NCI-H1105 (cell line): ENCODE data around the gene ABCC8.

Source experiments
- DNase-seq: peaks from one replicate; lab custom pipeline; 2025; lab: John Stamatoyannopoulos, UW

Gene ABCC8

GRCh38 chr11:17403980-17404759 is 72.5 kb downstream of the ABCC8 start:
- no peak for DNase-seq

- no peak for DNase-seq
Measured at GRCh38 chr11:17402486-17402885, 74.2 kb downstream of the ABCC8 start.

GRCh38 chr11:17401841-17402240 is 74.8 kb downstream of the ABCC8 start:
- no peak for DNase-seq

DNA sequence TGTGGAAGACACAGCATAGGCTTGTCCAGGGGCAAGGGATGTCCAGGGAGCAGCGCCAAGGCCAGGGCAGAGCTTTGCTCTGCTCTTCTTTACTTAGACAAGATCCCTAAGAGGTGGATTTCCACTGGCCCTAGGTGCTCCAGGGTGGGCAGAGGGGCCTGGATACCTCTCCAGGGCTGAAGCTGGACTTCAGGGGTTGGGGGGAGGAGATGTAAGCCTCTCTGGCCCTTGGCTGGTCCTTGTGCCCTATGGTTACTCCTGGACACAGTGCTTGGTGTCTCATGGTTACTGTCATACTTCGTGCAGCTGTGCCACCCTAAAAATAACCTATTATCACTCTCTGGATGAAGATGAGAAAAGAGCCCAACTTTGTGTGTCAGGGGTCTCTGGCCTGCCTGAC is 75.3 kb downstream of the ABCC8 start:
- no peak for DNase-seq

DNA sequence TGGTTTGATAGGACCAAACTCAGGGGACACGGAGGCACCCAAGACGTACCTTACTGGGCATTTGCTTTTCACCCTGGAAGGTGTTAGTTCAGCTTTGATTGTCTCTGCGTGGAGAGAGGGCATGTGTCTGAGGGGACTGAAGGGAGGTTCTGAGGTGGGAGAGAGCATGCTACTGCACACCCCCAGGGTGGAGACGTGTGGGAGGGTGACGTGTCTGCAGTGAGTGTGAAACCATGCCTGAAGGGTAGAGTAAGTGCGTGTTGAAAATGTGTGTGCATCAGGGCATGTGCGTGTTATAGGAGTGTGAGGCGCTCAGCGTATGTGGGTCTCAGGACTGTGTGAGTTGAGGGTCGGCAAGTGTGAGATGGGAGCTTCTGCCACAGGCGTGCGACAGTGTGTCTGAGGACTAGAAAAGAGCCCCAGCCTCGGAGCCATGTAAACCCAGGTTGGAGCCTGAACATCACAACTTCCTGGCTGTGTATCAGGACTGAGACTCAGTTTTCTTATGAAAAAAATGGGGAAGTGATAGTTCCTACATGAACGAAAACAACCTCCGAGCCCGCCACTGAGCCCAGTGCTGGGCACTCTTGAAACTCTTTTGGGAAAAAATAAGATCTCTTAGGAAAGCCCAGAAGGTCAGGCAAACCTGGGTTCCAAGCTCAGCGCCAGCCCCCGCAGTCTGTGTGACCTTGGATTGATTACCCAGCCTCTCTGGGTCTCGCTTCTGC is 76.4 kb downstream of the ABCC8 start:
- DNase-seq = no peak

GRCh38 chr11:17399236-17399635 is 77.4 kb downstream of the ABCC8 start:
- DNase-seq = no peak

- no peak for DNase-seq
Measured at GRCh38 chr11:17397311-17398002, 79.2 kb downstream of the ABCC8 start.

DNA sequence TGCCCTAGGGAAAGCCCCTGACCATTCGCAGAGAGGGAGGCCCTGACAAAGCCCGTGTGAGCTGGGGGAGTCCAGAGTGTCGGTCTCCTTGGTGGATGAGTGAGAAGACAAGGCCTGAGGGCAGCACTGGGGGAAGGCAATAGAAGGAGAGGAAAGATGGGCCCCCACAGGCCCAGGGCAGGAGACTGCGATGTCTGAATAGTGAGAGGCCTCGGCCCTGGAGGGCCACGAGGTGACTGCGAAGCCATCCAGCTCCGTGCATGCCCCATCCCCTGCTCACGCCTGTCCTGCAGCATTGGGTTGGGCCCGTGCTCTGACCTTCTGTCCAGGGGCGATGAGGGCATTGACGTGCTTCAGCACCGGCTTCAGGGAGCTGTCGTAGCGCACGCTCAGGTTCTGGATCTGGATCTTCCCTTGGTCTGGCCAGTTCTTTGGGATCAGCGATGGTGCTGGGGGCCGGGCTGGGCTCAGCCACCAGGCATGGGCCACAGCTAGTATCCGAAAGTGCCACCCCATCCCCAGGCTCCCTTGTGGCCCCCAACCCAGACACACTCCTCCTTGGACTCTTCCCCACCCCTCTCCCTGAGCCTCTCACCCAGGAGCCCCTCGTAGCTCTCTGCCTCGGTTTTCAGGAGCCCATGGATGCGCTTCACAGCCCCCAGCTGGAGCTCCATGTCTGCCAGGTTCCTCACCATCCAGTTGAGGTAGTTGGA is 79.9 kb downstream of the ABCC8 start:
- DNase-seq = no peak

- no peak for DNase-seq
Measured at GRCh38 chr11:17395978-17396377, 80.7 kb downstream of the ABCC8 start.

GRCh38 chr11:17395554-17395961 is 81.1 kb downstream of the ABCC8 start:
- DNase-seq = no peak

DNA sequence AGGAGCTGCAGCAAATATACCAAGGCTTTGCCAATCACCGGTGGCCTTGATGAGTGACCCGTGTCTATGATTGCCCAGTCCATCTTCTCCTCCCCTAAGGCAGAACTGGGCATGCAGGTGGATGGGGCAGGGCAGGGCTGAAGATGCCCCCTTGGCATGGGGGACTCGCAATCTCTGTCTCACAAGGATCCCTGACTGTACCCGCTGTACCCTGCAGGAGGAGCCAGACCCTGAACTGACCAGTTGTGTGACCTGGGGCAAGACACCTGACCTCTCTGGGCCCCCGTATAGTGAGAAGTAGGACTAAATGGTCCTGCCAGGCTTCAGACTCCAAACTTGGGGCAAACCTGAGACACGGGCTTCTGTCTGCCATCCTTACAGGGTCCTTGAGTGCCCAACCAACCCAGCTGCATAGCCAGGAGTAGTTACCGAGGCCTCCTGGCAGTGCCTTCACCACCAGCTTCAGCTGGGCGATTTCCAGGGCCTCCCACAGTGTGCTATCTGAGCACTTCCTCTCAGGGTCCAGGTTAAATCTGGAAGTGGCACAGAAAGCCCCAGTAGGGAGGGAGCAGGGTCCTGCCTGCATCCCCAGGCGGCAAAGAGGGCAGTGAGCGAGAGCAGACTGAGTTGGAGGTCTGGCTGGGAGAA is 81.8 kb downstream of the ABCC8 start:
- no peak for DNase-seq

- no peak for DNase-seq
Measured at GRCh38 chr11:17393472-17393871, 83.2 kb downstream of the ABCC8 start.

DNA sequence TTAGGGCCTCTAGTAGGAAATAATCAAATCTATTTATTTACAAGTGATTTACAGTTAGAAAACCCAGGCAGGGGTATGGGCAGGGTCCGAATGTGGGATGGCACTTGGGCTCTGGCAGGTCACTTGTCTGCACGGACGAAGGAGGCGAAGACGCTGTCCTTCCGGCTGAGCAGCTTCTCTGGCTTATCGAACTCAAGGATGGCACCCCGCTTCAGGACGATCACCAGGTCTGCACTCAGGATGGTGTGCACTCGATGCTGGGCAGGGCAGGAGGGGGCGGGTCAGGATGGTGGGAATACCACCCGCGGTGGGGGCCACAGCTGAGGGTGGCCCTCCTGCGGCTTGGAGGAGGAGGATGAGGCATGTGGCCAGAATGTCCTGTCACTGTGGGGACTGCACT is 83.8 kb downstream of the ABCC8 start:
- no peak for DNase-seq

DNA sequence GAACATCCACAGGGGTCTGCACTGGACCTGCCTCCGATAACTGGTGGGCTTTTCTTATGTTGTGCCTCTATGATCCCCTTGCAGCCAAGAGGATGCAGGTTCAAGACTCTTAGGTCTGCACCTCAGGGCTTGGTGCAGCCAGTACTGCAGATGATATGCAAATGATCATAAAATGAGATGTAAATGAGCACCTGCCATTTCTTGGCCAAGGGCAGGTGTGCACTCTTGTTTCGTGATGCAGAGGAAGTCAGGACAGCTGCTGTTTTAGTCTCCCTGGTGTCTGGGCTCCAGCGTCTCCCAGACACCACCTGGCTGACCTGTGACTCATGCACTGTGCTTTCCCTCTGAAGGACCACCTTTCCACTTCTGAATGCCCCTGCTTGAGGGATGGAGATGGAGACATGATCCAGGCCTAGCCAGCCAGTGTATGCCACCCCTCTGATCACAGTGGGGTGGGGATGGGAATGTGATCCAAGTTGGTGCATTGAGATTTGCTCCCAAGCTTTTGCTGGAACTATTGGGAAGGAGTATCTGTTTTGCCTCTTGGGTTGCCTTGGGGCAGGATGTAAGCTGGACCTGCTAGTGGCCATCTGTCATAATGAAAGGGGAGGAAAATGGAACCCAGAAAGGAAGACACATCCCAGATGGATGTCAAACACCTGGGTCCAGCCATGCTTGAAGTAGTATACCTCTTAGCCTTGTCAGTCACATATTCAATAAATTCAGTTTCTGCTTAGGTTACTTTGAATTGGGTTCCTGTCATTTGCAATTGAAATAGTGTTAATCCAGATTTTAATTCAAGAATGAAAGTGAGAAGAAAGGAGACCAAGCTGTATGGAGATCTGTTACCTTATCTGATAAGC is 84.9 kb downstream of the ABCC8 start:
- peak; percentile 84 for DNase-seq

DNA sequence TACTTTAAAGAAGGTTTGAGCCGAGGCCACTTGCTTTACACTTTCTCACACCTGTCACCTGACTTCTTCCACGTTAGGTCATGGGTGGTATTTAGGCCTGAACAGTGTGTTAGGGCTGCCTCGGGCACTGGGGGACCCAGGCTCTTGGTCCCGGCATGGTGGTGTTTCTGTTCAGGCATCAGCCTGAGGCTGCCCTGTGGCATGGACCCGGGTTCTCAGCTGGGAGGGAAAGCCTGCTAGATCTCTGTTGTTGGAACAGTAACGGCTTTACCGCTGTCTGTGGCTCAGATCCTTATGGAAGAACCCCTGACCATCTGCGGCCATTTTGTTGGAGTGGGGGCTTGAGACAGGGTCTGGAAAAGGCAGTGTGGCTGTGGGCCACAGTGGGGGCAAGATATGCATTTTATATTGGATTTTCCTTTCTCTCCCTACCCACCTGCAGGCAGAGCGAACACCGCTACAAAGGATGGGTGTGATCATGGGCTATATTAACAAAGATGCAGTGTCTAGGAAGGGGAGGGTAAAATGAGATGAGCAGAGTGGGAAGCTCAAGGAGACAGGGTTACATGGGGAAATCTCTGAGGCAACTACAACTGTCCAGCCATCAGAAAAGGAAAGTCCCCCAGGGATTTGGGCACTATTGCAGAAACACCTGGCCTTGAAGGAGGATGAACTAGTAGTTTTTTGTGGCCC is 86.5 kb downstream of the ABCC8 start:
- DNase-seq = no peak

DNA sequence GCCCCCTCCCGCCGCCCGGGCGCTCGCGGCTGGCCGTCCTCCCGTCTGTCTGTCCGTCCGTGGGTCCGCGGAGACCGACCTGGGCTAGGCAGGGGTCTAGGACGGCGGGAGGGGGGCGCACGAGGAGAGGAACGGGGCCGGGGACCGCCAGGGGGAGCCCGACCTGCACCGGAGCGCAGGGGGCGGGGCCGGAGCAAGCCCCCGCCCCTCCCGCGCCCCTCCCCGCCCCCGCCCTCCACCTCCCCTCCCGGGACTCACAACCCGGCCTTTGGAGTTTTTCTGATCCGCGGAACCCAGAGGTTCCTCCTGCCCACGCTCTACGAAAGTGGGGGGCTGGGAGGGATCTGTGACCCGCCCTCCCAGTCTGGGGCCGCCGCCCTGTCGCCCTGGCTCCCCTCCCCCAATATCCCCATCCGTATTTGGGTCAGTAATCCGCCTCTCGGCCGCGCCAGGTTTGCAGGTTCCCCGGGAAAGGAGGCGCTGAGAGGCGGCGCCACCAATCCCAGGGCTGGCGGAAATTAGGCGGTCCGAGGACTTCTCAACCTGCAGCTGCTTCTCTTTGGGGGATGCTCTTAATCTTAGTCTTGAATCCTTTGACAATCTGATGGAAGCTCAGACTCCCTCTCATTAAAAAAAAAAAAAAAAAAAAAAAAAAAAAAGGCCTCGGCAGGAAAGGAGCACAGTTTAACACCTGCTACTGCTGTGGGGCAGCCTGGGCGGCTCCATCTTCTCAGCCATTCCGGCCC is 87.3 kb downstream of the ABCC8 start:
- peak; percentile 91 for DNase-seq

DNA sequence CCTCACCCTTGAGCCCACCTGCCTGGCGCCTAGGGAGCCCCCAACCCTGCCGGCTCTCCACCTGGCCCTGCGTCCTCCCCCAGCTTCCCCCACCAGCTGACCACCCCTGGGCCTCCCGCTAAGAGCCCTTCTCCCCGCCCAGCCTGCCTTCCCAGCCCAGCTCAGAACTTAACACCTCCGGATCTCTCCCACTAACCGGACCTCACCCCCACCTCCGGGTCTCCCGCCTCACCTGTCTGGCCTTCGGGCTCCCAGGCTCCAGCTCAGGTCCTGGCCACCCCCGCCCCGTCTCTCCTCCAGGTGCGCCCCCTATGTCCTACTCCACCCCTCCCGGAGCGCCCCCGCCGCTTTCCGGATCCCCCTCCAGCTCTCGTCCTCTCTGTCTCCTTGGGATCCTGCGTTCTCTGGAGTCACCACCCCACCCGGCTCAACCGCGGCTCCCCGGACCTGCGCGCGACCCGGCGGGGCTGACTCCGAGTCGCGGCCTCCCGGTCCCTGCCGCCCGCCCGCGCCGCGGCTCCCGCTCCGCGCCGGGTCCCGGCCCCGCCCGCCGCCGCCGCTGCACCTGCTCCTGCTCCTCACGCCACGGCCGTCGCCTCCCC is 87.9 kb downstream of the ABCC8 start, which contains the start of gene KCNJ11:
TSS of gene KCNJ11 (minus strand) at position 51 of the 602 bp plus-strand sequence. CDS start 568 bp downstream, outside the sequence.
- DNase-seq = peak; percentile 68

- DNase-seq = no peak
Measured at GRCh38 chr11:17387811-17388210, 88.8 kb downstream of the ABCC8 start.

DNA sequence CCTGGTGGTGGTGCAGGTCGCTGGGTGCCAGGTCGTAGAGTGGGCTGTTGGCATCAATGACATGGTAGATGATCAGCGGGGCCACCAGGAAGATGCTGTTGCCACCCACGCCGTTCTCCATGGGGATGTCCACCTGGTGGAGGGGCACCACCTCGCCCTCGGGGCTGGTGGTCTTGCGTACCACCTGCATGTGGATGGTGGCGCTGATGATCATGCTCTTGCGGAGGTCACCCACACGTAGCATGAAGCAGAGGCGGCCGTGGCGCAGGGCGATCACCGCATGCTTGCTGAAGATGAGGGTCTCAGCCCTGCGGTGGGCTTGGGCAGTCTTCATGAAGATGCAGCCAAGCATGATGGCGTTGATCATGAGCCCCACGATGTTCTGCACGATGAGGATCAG is 89.4 kb downstream of the ABCC8 start:
- DNase-seq = no peak
